Psoas muscle (tissue), 8 donors: ENCODE data around the gene TAF4. TPM values are rescaled to one million over a fixed set of nuclear protein-coding genes. Genes with fewer than 3 reads are reported as not detected.

ENCODE experiments used
- ATAC-seq, 4 donors: fragments of 200-7000 bp; cut with Tn5 transposase; one replicate each; pipeline ENCODE4 v1.9.1; 2020; ENCODE audit warnings: moderate library complexity in 3 of 4, mild to moderate bottlenecking in 2 of 4
- DNase-seq, 2 donors: peaks; one replicate each; pipeline ENCODE4 v3.0.0-alpha.2; 2020
- H3K27ac ChIP-seq: fragments of 200-600 bp; one replicate; pipeline ENCODE4 v1.8.0; 2022
- H3K27me3 ChIP-seq, 3 donors: fragments of 200-600 bp in 1 of 3; one replicate each; pipeline versions ENCODE4 v1.6.1 to v1.8.0; 2013 to 2022; ENCODE audit warnings: low read length in 2 of 3, mild to moderate bottlenecking in 2 of 3, moderate library complexity in 1 of 3; ENCODE audit not compliant: insufficient read depth in 3 of 3
- H3K36me3 ChIP-seq, 2 donors: fragments of 200-600 bp in 1 of 2; one replicate each; pipeline versions ENCODE4 v1.6.1 to v1.8.0; 2013 to 2022; ENCODE audit warnings: low read depth in 1 of 2, mild to moderate bottlenecking in 1 of 2, moderate library complexity in 1 of 2; ENCODE audit not compliant: insufficient read depth in 1 of 2
- H3K4me1 ChIP-seq: fragments of 200-600 bp; one replicate; pipeline ENCODE4 v1.8.0; 2022
- H3K4me3 ChIP-seq: fragments of 200-600 bp; one replicate; pipeline ENCODE4 v1.8.0; 2022; ENCODE audit warnings: mild to moderate bottlenecking
- H3K9me3 ChIP-seq: fragments of 200-600 bp; one replicate; pipeline ENCODE4 v1.8.0; 2022
- CTCF ChIP-seq: fragments of 200-600 bp; IDR thresholded peaks from one replicate; pipeline ENCODE4 v1.8.0; 2022; ENCODE audit warnings: antibody characterized with exemption
- WGBS, 3 donors: extraction: QIAGEN DNeasy Blood & Tissue Kit; methylation state at CpG; one replicate each; pipeline versions ENCODE4 v1.1.6 to v1.1.7; 2013; 5-methylcytosine and 5-hydroxymethylcytosine counted together
- intact Hi-C, 2 donors: fragments of 100-400 bp; cut with DNase I; formaldehyde crosslinking; loops; one replicate each; pipeline versions ENCODE4 v1.11.0 to v1.14.2; 2022
- polyA plus RNA-seq, 3 donors: library from polyadenylated mRNA; stranded (reverse); fragments of 200-250 nt; gene quantifications; one replicate each; pipeline ENCODE4 v1.2.3, GENCODE V29; 2013
- total RNA-seq, 4 donors: library from RNA; stranded (reverse); fragmentation: NEBNext Ultra II Directional in 2 of 4; extraction: Animal tissue kit (Norgen Biotek cat#: 25700) in 2 of 4; gene quantifications; one replicate each; pipeline versions ENCODE4 v1.2.1 to v1.2.4, GENCODE V29; 2021 to 2023
- donor health status: healthy with polysubstance abuse.
- donor health status: DM: no; HTN: no; CAD: no; lungs with moderate emphysema.
- donor health status: Bipolar disorder and iron deficiency.
- donor health status: healthy.
- donor health status: DM: yes; HTN: yes; CAD: no.
- donor health status: DM: no; HTN: no; CAD: no.
- donor health status: DM: no; HTN: no; CAD: no.
- donor health status: DM: yes; HTN: yes; CAD: no.

The TAF4 gene
- total and polyA plus RNA-seq, 7 donors, result 2.8 to 17.7 (median 10.7) TPM

DNA sequence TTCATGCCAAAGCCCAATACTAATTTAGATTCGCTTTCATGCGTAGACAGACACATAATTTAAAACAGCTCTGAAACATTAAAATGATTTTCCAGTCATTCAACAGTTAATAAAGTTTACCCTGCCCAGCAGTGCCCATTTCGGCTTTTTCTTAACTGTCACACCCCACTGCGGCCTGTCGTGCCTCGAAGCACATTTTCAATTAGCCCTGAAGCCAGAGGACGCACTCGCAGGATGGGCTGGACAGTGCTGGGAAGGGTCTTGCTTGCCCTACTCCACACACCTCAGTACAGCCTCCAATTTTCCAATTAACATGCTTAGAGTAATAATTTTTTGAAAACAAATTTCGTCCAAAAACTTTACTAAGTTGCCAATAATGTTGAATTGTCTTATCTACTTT, 35.3 kb downstream of the TAF4 start:
- WGBS, 3 donors, result 76 to 81% (median 79%) methylated on average over 9 of the region's 9 CpGs
- Histone ChIP-seq H3K4me3 (no peak overlapping the region), H3K27ac (no peak overlapping the region), H3K9me3 (no peaks in the 10 kb centered on the region), H3K4me1 (peaks cover 41% of the 10 kb centered on the region), H3K36me3 (no peaks in the 10 kb centered on the region), H3K27me3 (no peaks in the 10 kb centered on the region)
- DNase-seq (no peak), ATAC-seq (no peak)
- intact Hi-C loops, result no loop called here
- no peak for TF ChIP-seq CTCF

DNA sequence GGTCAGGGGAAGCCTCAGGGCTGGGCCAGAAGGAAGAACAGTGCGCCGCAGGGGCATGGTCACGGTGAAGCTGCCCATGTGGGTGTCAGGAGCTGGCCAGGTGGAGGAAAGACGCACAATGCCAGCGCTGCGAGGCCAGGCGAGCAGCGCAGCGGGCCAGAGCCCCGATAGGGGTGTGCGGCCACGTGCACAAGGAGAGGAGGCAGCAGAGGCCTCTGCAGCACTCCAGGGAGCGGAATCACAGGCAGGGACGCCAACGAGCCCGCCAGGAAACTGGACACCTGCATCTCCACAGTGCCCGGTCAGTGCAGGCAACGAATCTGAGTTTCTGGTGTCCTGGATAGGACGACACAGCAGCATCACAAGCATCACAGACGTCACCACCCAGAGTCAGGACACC, 35.7 kb downstream of the TAF4 start:
- H3K9me3 ChIP-seq, result no peaks in the 10 kb centered on the region
- no peaks in the 10 kb centered on the region for H3K27me3 ChIP-seq
- no peak overlapping the region for H3K27ac ChIP-seq
- peak; percentile 36 to 60 (median 50) for ATAC-seq
- no peak overlapping the region for H3K4me3 ChIP-seq
- intact Hi-C loops, result loop anchor here (5.0 kb wide), 2 partner anchors 32 to 107 kb away; no protein-coding TSS in a partner anchor
- no peaks in the 10 kb centered on the region for H3K36me3 ChIP-seq
- peaks cover 45% of the 10 kb centered on the region for H3K4me1 ChIP-seq
- peak in 1 of 2 donors; percentile 50 for DNase-seq
- 70 to 88% (median 79%) methylated on average over 20 of the region's 20 CpGs for WGBS, 3 donors
- TF ChIP-seq CTCF, result no peak

DNA sequence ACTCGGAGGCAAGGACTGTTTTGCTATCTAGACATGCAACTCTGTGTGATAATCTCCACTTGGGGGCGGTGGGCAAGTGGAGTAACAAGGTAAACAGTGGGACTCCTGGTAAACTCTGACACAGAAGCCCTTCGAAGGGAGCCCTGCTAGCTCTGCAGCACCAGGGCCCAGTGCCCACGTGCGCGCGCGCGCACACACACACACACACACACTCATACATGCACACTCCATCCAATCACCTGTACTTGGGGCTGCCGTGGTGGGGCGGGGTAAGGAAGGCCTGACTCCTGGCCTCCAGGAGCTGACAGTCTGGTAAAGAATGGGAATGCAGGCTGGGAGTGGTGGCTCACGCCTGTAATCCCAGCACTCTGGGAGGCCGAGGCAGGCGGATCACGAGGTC, 36.4 kb downstream of the TAF4 start:
- H3K4me3 ChIP-seq, result no peak overlapping the region
- DNase-seq (peak in 1 of 2 donors; percentile 23), ATAC-seq (no peak)
- H3K36me3 ChIP-seq, result no peaks in the 10 kb centered on the region
- no peak overlapping the region for H3K27ac ChIP-seq
- TF ChIP-seq CTCF, result no peak
- no peaks in the 10 kb centered on the region for H3K9me3 ChIP-seq
- H3K4me1 ChIP-seq, result peaks cover 48% of the 10 kb centered on the region
- WGBS, 3 donors, result 85 to 91% (median 89%) methylated on average over 15 of the region's 15 CpGs
- intact Hi-C loops, result loop anchor here (5.0 kb wide), 2 partner anchors 33 to 108 kb away; no protein-coding TSS in a partner anchor
- no peaks in the 10 kb centered on the region for H3K27me3 ChIP-seq

DNA sequence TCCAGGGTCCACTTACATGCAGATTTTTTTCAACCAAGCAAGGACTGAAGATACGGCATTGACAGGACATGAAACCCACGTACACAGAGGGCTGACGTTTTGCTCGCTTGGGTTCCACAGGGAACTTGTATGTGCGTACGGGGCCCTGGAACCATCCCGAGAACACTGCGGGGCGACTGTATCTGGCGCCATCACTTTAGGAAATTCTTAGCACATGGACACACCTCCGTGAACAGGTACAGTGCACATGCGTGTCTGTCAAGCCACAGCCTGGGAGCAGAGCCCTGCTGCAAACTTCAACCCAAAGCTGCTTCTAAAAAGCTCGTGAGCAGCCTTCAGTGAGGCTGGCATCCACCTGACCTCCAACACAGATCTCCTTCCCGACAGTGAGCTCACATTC, 37.3 kb downstream of the TAF4 start:
- H3K9me3 ChIP-seq, result no peaks in the 10 kb centered on the region
- WGBS, 3 donors, result 90 to 92% (median 91%) methylated on average over 14 of the region's 14 CpGs
- no peak overlapping the region for H3K27ac ChIP-seq
- intact Hi-C loops, result loop anchor here (5.0 kb wide), 2 partner anchors 34 to 109 kb away; no protein-coding TSS in a partner anchor
- no peak for ATAC-seq
- no peaks in the 10 kb centered on the region for H3K27me3 ChIP-seq
- DNase-seq, result peak in 1 of 2 donors; percentile 40
- peaks cover 51% of the 10 kb centered on the region for H3K4me1 ChIP-seq
- TF ChIP-seq CTCF, result no peak
- H3K4me3 ChIP-seq, result no peak overlapping the region
- H3K36me3 ChIP-seq, result no peaks in the 10 kb centered on the region

DNA sequence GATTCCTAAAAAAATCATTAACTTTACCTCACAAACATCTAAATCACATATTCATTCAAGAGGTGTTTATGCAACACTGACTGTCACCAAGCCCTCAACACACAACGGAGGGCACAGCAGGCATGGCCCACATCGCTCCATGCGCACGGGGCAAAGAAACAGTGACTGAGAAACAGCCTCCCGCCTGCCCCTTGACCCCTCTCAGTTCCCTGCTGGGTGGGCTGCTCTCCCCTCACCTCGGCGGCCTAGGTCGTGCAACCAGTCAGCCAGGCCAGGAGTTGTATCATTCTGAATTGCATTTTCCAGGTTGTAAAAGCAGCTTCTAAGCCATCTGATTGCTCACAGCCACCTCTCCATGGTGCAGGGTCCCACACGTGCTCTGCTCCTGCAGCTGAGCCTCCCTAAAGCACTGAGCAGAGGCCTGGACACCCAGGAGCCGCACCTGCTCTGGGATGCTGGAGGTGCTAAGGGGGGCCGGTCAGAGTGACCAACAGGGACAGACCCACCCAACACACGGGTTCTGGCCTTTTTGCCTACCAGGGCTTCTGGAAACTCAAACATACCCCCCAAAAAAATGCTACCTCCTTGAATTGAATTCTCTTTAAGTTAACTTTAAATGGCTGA, 37.9 kb downstream of the TAF4 start:
- intact Hi-C loops, result loop anchor here (5.0 kb wide), 2 partner anchors 34 to 109 kb away; no protein-coding TSS in a partner anchor
- no peak overlapping the region for H3K27ac ChIP-seq
- H3K27me3 ChIP-seq, result no peaks in the 10 kb centered on the region
- no peaks in the 10 kb centered on the region for H3K9me3 ChIP-seq
- no peak overlapping the region for H3K4me3 ChIP-seq
- no peak for TF ChIP-seq CTCF
- peaks cover 46% of the 10 kb centered on the region for H3K4me1 ChIP-seq
- DNase-seq, result peak in 1 of 2 donors; percentile 38
- WGBS, 3 donors, result 89 to 91% (median 90%) methylated on average over 12 of the region's 12 CpGs
- ATAC-seq, result no peak
- H3K36me3 ChIP-seq, result no peaks in the 10 kb centered on the region
